HEK293 (cell line): Measurements from ENCODE around the gene NME3.

Source experiments
- FEZF1 ChIP-seq: fragments of 450-650 bp; formaldehyde crosslinking; IDR thresholded peaks from 2 replicates; pipeline ENCODE4 v1.5.1; 2016; ENCODE audit warnings: missing biosample characterization, missing genetic modification characterization
- HOXA7 ChIP-seq: sonication (generic); formaldehyde crosslinking; IDR thresholded peaks from 2 replicates; pipeline ENCODE4 v1.8.1; 2022; ENCODE audit warnings: missing genetic modification reagents, borderline replicate concordance
- KLF10 ChIP-seq: fragments of 450-650 bp; IDR thresholded peaks from 2 replicates; pipeline ENCODE4 v1.5.1; 2018; ENCODE audit warnings: missing biosample characterization, mild to moderate bottlenecking, missing genetic modification characterization
- PBX3 ChIP-seq: sonication (generic); formaldehyde crosslinking; IDR thresholded peaks from 2 replicates; pipeline ENCODE4 v1.8.1; 2022; ENCODE audit warnings: mild to moderate bottlenecking, moderate library complexity, missing genetic modification reagents
- SP2 ChIP-seq: fragments of 450-650 bp; formaldehyde crosslinking; IDR thresholded peaks from 2 replicates; pipeline ENCODE4 v1.5.1; 2016; ENCODE audit warnings: missing biosample characterization, missing genetic modification characterization
- SP3 ChIP-seq: fragments of 450-650 bp; formaldehyde crosslinking; IDR thresholded peaks from 2 replicates; pipeline ENCODE4 v1.5.1; 2016; ENCODE audit warnings: missing biosample characterization, missing genetic modification characterization
- TCF7L2 ChIP-seq: IDR thresholded peaks from 2 replicates; pipeline ENCODE4 v1.6.1; 2011; ENCODE audit warnings: low read depth, mild to moderate bottlenecking, inconsistent platforms, low read length, moderate library complexity, borderline replicate concordance
- TRIM28 ChIP-seq: IDR thresholded peaks from 2 replicates; pipeline ENCODE4 v1.6.1; 2011; ENCODE audit warnings: low read length, control low read depth, borderline replicate concordance
- ZBTB1 ChIP-seq: fragments of 450-650 bp; formaldehyde crosslinking; IDR thresholded peaks from 2 replicates; pipeline ENCODE4 v1.5.1; 2016; ENCODE audit warnings: missing biosample characterization, missing genetic modification characterization
- ZBTB11 ChIP-seq: fragments of 450-650 bp; formaldehyde crosslinking; conservative IDR thresholded peaks from 2 replicates; pipeline ENCODE4 v1.5.1; 2016; ENCODE audit warnings: low read depth, missing biosample characterization, missing genetic modification characterization
- ZBTB20 ChIP-seq: fragments of 450-650 bp; formaldehyde crosslinking; IDR thresholded peaks from 2 replicates; pipeline ENCODE4 v1.5.1; 2016; ENCODE audit warnings: missing biosample characterization, missing genetic modification characterization
- ZNF16 ChIP-seq: fragments of 450-650 bp; formaldehyde crosslinking; IDR thresholded peaks from 2 replicates; pipeline ENCODE4 v1.5.1; 2016; ENCODE audit warnings: low read depth, missing biosample characterization, missing genetic modification characterization
- ZNF214 ChIP-seq: fragments of 450-650 bp; formaldehyde crosslinking; IDR thresholded peaks from 2 replicates; pipeline ENCODE4 v1.5.1; 2017; ENCODE audit warnings: missing biosample characterization, mild to moderate bottlenecking, missing genetic modification characterization, borderline replicate concordance
- ZNF324 ChIP-seq: fragments of 450-650 bp; formaldehyde crosslinking; IDR thresholded peaks from 2 replicates; pipeline ENCODE4 v1.5.1; 2016; ENCODE audit warnings: missing biosample characterization, missing genetic modification characterization
- ZNF398 ChIP-seq: fragments of 450-650 bp; formaldehyde crosslinking; IDR thresholded peaks from 2 replicates; pipeline ENCODE4 v1.5.1; 2017; ENCODE audit warnings: missing biosample characterization, missing genetic modification characterization
- ZNF518A ChIP-seq: fragments of 450-650 bp; formaldehyde crosslinking; conservative IDR thresholded peaks from 2 replicates; pipeline ENCODE4 v1.5.1; 2016; ENCODE audit warnings: low read depth, missing biosample characterization, missing genetic modification characterization
- ZNF530 ChIP-seq: fragments of 450-650 bp; formaldehyde crosslinking; IDR thresholded peaks from 2 replicates; pipeline ENCODE4 v1.5.1; 2016; ENCODE audit warnings: low read depth, missing biosample characterization, missing genetic modification characterization
- ZNF555 ChIP-seq: fragments of 450-650 bp; formaldehyde crosslinking; conservative IDR thresholded peaks from 2 replicates; pipeline ENCODE4 v1.5.1; 2017; ENCODE audit warnings: missing biosample characterization, mild to moderate bottlenecking, missing genetic modification characterization, inconsistent platforms
- ZNF571 ChIP-seq: fragments of 450-650 bp; formaldehyde crosslinking; IDR thresholded peaks from 2 replicates; pipeline ENCODE4 v1.5.0; 2017; ENCODE audit warnings: missing biosample characterization, missing genetic modification characterization
- ZNF623 ChIP-seq: fragments of 450-650 bp; formaldehyde crosslinking; IDR thresholded peaks from 2 replicates; pipeline ENCODE4 v1.5.1; 2016; ENCODE audit warnings: missing biosample characterization, missing genetic modification characterization
- ZNF626 ChIP-seq: fragments of 450-650 bp; sonication (Bioruptor Pico); formaldehyde crosslinking; IDR thresholded peaks from 2 replicates; pipeline ENCODE4 v1.5.1; 2018; ENCODE audit warnings: missing biosample characterization, missing genetic modification characterization, inconsistent platforms
- ZNF645 ChIP-seq: fragments of 450-650 bp; formaldehyde crosslinking; IDR thresholded peaks from 2 replicates; pipeline ENCODE4; 2016; ENCODE audit warnings: missing biosample characterization, missing genetic modification characterization
- ZNF785 ChIP-seq: fragments of 450-650 bp; formaldehyde crosslinking; IDR thresholded peaks from 2 replicates; pipeline ENCODE4 v1.5.1; 2016; ENCODE audit warnings: missing biosample characterization, missing genetic modification characterization

NME3 gene

GRCh38 chr16:1772908-1773702 is 1.8 kb upstream of the NME3 start, which contains the start of gene MRPS34 (continued):
- TF ChIP-seq SP3 (tag by site-specific recombination) (peak; percentile 72), ZNF645 (tag by site-specific recombination) (no peak), FEZF1 (no peak), ZNF324 (tag by site-specific recombination) (peak; percentile 82; the same call in 1 of the 2 replicates), ZNF398 (tag by site-specific recombination) (no peak; the same call in none of the 2 replicates), ZBTB1 (tag by site-specific recombination) (peak; percentile 60; the same call in 1 of the 2 replicates), HOXA7 (CRISPR knock-in tag) (no peak), TCF7L2 (no peak), ZNF626 (tag by site-specific recombination) (no peak), PBX3 (CRISPR knock-in tag) (peak; percentile 86), KLF10 (peak; percentile 55), ZNF518A (peak; percentile 33; the same call in 1 of the 2 replicates), ZNF214 (tag by site-specific recombination) (no peak), SP2 (tag by site-specific recombination) (peak; percentile 65), ZBTB20 (tag by site-specific recombination) (peak; percentile 61), ZNF785 (tag by site-specific recombination) (no peak), TRIM28 (no peak), ZNF623 (no peak; the same call in 1 of the 2 replicates), ZNF16 (tag by site-specific recombination) (no peak), ZNF571 (tag by site-specific recombination) (no peak), ZBTB11 (tag by site-specific recombination) (peak; percentile 99), ZNF530 (tag by site-specific recombination) (no peak), ZNF555 (tag by site-specific recombination) (no peak)
